Lower leg skin (tissue), 4 donors: ENCODE results near the gene RMC1. TPM values are rescaled to one million over a fixed set of nuclear protein-coding genes. Genes with fewer than 3 reads are reported as not detected.
A peak's percentile ranks its signal among the peaks of the same experiment; 100 is the strongest.
"Not testable (repeated sequence)": the region's sequence is repeated elsewhere in the genome, so short reads cannot be mapped to it uniquely, and the experiment has no call there.

Experiments
- DNase-seq, 2 donors: peaks; one replicate each; pipeline ENCODE4 v3.0.0-alpha.2; 2019; ENCODE audit warnings: low spot score in 2 of 2
- H3K4me3 ChIP-seq: fragments of 200-600 bp; sonication (generic); 2 replicates; pipeline ENCODE4 v1.5.1; 2017; ENCODE audit warnings: mild to moderate bottlenecking, low read depth; ENCODE audit not compliant: poor library complexity, severe bottlenecking
- POLR2A ChIP-seq, 2 donors: fragments of 450-650 bp; IDR thresholded peaks; one replicate each; pipeline ENCODE4 v1.6.1; 2016 to 2017; ENCODE audit warnings: antibody characterized with exemption in 2 of 2, mild to moderate bottlenecking in 1 of 2, moderate library complexity in 1 of 2
- WGBS, 2 donors: methylation state at CpG; one replicate each; pipeline ENCODE4 v1.1.5; 2018; 5-methylcytosine and 5-hydroxymethylcytosine counted together
- intact Hi-C: fragments of 100-400 bp; cut with DNase I; formaldehyde crosslinking; loops from one replicate; pipeline ENCODE4 v1.15.0; 2023; ENCODE audit warnings: low total_unique reads
- total RNA-seq, 4 donors: library from RNA; depleted of rRNA; stranded (reverse); fragments of >200 nt; gene quantifications; one replicate each; pipeline ENCODE4 v1.1.0, GENCODE V29; 2016
- TF ChIP-seq, protein P1 (sequence below), 3 donors: fragments of 450-650 bp; IDR thresholded peaks; one replicate each; pipeline ENCODE4 v1.5.1; 2016; ENCODE audit warnings: antibody characterized with exemption in 3 of 3, mild to moderate bottlenecking in 3 of 3, moderate library complexity in 2 of 3

RMC1 gene
- total RNA-seq, 4 donors from 2014 or later: 16.6 to 33.1 (median 25.4) TPM

DNA sequence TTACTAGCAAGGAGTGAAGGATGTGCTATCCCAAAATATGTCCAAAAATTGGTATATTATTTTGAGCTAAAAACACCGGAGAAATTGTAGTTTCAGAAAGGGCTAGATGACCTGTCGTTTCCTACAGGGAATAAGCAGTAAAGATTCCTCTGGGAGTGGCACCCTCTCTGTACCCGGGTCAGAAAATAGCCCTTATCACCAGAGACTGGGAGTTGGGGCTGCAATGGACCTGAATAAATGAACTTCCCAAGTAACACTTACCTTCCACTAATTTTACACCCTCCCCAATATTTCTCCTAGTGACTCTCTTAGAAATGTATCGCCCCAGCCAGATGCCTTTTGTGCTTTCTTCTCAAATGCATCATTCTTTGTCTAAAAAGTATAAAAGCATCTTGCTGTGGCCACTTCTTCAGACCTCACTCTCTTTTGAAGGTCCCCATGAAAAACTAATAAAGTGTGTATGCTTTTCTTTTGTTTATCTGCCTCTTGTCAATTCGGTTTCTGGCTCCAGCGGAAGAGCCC, 734 bp upstream of the RMC1 start:
- no peak for TF ChIP-seq POLR2A (IDR thresholded peaks at IDR 0.05)
- TF ChIP-seq, protein P1, sequence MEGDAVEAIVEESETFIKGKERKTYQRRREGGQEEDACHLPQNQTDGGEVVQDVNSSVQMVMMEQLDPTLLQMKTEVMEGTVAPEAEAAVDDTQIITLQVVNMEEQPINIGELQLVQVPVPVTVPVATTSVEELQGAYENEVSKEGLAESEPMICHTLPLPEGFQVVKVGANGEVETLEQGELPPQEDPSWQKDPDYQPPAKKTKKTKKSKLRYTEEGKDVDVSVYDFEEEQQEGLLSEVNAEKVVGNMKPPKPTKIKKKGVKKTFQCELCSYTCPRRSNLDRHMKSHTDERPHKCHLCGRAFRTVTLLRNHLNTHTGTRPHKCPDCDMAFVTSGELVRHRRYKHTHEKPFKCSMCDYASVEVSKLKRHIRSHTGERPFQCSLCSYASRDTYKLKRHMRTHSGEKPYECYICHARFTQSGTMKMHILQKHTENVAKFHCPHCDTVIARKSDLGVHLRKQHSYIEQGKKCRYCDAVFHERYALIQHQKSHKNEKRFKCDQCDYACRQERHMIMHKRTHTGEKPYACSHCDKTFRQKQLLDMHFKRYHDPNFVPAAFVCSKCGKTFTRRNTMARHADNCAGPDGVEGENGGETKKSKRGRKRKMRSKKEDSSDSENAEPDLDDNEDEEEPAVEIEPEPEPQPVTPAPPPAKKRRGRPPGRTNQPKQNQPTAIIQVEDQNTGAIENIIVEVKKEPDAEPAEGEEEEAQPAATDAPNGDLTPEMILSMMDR (IDR thresholded peaks at IDR 0.05): no peak
- intact Hi-C loops: no loop called here
- peak overlapping the region; percentile 35 for H3K4me3 ChIP-seq
- no peak for DNase-seq
- 14 to 22% methylated on average over 6 of the region's 6 CpGs for WGBS, 2 donors

DNA sequence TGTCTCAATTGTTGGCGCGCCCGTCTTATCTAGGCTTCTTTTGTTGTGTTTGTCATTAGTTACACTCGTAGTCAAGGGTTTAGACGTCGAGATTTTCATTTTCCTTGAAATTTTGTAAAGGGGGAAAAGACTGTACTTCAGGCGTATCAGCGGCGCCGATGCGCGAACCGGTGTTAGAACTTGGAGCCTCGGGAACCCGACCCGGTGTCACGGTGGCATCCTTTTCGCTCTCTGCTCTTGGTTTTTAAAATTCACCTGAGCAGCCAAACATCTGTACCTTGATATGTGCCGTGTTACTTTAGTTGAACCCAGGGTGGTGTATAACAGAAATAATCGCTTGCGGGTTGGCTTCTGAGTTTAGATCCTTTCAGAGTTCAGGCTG, 643 bp downstream of the RMC1 start:
- intact Hi-C loops: no loop called here
- TF ChIP-seq POLR2A (IDR thresholded peaks at IDR 0.05): no peak
- TF ChIP-seq, protein P1 (IDR thresholded peaks at IDR 0.05): no peak
- WGBS, 2 donors: 1% methylated on average over 21 of the region's 21 CpGs
- peak overlapping the region; percentile 93 for H3K4me3 ChIP-seq
- DNase-seq: no peak

DNA sequence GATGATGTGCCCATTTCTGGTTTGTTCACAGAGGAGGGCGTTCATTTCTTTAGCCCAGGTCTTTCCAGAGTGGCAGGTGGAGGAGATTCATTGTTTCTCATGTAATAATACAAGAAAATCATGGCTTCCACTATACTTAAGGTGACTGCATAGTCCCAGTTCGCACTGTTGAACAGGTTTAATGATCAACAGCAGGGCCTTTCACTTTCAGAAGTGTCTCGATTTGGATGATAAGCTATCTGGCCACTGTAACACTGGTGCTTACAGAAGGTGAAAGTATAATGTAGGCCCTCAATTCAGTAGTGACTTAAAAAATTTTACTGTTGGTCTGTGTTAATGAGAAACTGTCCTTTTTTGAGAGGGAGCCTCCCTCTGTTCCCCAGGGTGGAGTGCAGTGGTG, 1.4 kb downstream of the RMC1 start:
- no peak for DNase-seq
- H3K4me3 ChIP-seq: no peak overlapping the region
- 63 to 65% methylated on average over 3 of the region's 3 CpGs for WGBS, 2 donors
- no peak for TF ChIP-seq POLR2A (IDR thresholded peaks at IDR 0.05)
- TF ChIP-seq, protein P1 (IDR thresholded peaks at IDR 0.05): no peak
- intact Hi-C loops: no loop called here

DNA sequence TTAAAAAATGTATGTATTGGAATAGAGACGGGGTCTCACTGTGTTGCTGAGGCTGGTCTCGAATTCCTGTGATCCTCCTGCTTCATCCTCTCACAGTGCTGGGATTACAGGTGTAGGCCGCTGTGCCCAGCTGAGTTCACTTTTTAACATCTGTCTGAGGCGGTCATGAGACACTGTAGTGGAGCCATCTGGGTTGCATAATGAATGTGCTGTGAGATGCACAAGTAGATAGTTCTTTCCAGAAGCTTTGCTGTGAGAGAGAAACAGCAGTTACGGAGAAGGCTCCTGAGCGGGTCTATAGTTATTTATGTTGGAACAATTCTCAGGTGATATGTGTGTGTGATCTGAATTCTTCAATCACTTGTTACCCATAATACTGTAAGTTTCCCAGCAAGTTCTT, 3.1 kb downstream of the RMC1 start:
- intact Hi-C loops: no loop called here
- no peak overlapping the region for H3K4me3 ChIP-seq
- no peak for TF ChIP-seq POLR2A (IDR thresholded peaks at IDR 0.05)
- TF ChIP-seq, protein P1 (IDR thresholded peaks at IDR 0.05): no peak
- 77 to 91% methylated on average over 6 of the region's 6 CpGs for WGBS, 2 donors
- no peak for DNase-seq

DNA sequence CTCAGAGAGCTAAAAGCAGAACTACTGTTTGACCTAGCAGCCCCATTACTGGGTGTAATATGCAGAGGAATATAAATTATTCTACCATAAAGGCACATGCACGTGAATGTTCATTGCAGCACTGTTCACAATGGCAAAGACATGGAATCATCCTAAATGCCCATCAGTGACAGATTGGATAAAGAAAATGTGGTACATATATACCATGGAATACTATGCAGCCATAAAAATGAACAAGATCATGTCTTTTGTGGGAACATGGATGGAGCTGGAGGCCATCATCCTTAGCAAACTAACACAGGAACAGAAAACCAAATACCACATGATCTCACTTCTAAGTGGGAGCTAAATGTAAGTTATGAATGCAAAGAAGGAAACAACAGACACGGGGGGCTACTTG, 7.6 kb downstream of the RMC1 start:
- not testable (repeated sequence) for DNase-seq, H3K4me3 ChIP-seq
- intact Hi-C loops: loop anchor here (10.0 kb wide), 1 partner anchor 194 kb away; no protein-coding TSS in a partner anchor
- WGBS, 2 donors: 93 to 94% methylated on average over 2 of the region's 2 CpGs

DNA sequence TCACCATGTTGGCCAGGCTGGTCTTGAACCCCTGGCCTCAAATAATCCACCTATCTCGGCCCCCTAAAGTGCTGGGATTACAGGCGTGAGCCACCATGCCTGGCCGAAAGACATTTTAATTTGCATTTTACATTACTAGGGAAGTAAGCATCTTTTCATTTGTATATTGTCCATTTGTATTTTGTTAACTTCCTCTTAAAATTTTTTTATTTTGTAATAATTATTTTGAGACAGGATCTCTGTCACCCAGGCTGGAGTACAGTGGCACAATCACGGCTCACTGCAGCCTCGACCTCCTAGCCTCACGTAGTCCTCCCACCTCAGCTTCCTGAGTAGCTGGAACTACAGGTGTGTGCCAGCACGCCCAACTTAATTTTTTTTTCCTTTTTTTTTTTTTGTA, 8.9 kb downstream of the RMC1 start:
- H3K4me3 ChIP-seq, DNase-seq: not testable (repeated sequence)
- 85 to 89% methylated on average over 7 of the region's 7 CpGs for WGBS, 2 donors
- intact Hi-C loops: loop anchor here (10.0 kb wide), 1 partner anchor 193 kb away; no protein-coding TSS in a partner anchor

DNA sequence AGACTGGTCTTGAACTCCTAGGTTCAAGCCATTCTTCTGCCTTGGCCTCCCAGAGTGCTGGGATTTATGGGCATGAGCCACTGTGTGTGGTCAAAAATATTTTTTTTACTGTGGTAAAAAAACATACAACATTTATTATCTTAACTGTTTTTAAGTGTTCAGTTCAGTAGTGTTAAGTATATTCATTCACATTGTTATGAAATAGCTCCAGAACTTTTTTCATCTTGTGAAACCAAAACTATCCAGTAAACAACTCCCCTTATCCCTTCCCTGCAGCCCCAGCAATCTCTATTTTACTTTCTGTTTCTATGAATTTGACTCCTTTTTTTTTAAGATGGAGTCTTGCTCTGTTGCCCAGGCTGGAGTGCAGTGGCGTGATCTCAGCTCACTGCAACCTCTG, 9.3 kb downstream of the RMC1 start:
- TF ChIP-seq POLR2A (IDR thresholded peaks at IDR 0.05): no peak
- TF ChIP-seq, protein P1 (IDR thresholded peaks at IDR 0.05): no peak
- H3K4me3 ChIP-seq: no peak overlapping the region
- intact Hi-C loops: loop anchor here (10.0 kb wide), 1 partner anchor 192 kb away; no protein-coding TSS in a partner anchor
- WGBS, 2 donors: 93 to 94% methylated on average over 1 of the region's 1 CpG
- no peak for DNase-seq
